Stimulated activated naive CD8-positive, alpha-beta T cell treated with anti-CD3 and anti-CD28 coated beads, Interleukin-15, Interleukin-2, amounts not matched to agents 100 ng/mL and 50 ng/mL, for 24 hours (primary cell): ENCODE data around the gene CNEP1R1.
A peak's percentile ranks its signal among the peaks of the same experiment; 100 is the strongest.

Source experiments
- H3K27ac Mint-ChIP-seq: one replicate; pipeline ENCODE4 v1.8.0; 2021; ENCODE audit warnings: mild to moderate bottlenecking, mixed read lengths
- H3K27me3 Mint-ChIP-seq: one replicate; pipeline ENCODE4 v1.8.0; 2021; ENCODE audit warnings: mixed read lengths
- H3K36me3 Mint-ChIP-seq: one replicate; pipeline ENCODE4 v1.8.0; 2021; ENCODE audit warnings: low read depth, mixed read lengths
- H3K4me1 Mint-ChIP-seq: one replicate; pipeline ENCODE4 v1.8.0; 2021; ENCODE audit warnings: low read depth, mixed read lengths
- H3K4me3 Mint-ChIP-seq: one replicate; pipeline ENCODE4 v1.8.0; 2021; ENCODE audit warnings: mild to moderate bottlenecking, mixed read lengths
- H3K9me3 Mint-ChIP-seq: one replicate; pipeline ENCODE4 v1.8.0; 2021; ENCODE audit warnings: mixed read lengths

Gene CNEP1R1

GRCh38 chr16:50024684-50025536 lies at the start of gene CNEP1R1:
TSS of gene CNEP1R1 (plus strand) at chr16:50025225. CDS start at chr16:50025316, 91 bp downstream.
- Mint-ChIP-seq H3K9me3 (no peaks in the 10 kb centered on the region), H3K27me3 (no peaks in the 10 kb centered on the region), H3K27ac (peak within 1 kb of the TSS; percentile 81), H3K4me1 (peaks cover 24% of the 10 kb centered on the region), H3K4me3 (peak within 1 kb of the TSS; percentile 93), H3K36me3 (no peaks in the 10 kb centered on the region)

- H3K27ac Mint-ChIP-seq, result no peak overlapping the region
- H3K36me3 Mint-ChIP-seq, result no peaks in the 10 kb centered on the region
- H3K27me3 Mint-ChIP-seq, result peaks cover 3% of the 10 kb centered on the region
- H3K4me1 Mint-ChIP-seq, result no peaks in the 10 kb centered on the region
- no peaks in the 10 kb centered on the region for H3K9me3 Mint-ChIP-seq
- no peak overlapping the region for H3K4me3 Mint-ChIP-seq
Measured at GRCh38 chr16:49977427-49977826, 47.6 kb upstream of the CNEP1R1 start.

- no peaks in the 10 kb centered on the region for H3K36me3 Mint-ChIP-seq
- H3K9me3 Mint-ChIP-seq, result no peaks in the 10 kb centered on the region
- no peaks in the 10 kb centered on the region for H3K27me3 Mint-ChIP-seq
- H3K4me1 Mint-ChIP-seq, result no peaks in the 10 kb centered on the region
- no peak overlapping the region for H3K4me3 Mint-ChIP-seq
- H3K27ac Mint-ChIP-seq, result no peak overlapping the region
Measured at GRCh38 chr16:49978569-49979326, 46.3 kb upstream of the CNEP1R1 start.

GRCh38 chr16:49980166-49980565 lies 44.9 kb upstream of the CNEP1R1 start:
- Mint-ChIP-seq H3K27me3 (no peaks in the 10 kb centered on the region), H3K36me3 (no peaks in the 10 kb centered on the region), H3K9me3 (no peaks in the 10 kb centered on the region), H3K4me1 (no peaks in the 10 kb centered on the region), H3K27ac (no peak overlapping the region), H3K4me3 (no peak overlapping the region)

- Mint-ChIP-seq H3K27me3 (no peaks in the 10 kb centered on the region), H3K4me3 (no peak overlapping the region), H3K36me3 (no peaks in the 10 kb centered on the region)
Measured at GRCh38 chr16:49986351-49987124, 38.5 kb upstream of the CNEP1R1 start.

GRCh38 chr16:49987381-49987780 lies 37.6 kb upstream of the CNEP1R1 start:
- Mint-ChIP-seq H3K27ac (no peak overlapping the region), H3K4me1 (peaks cover 4% of the 10 kb centered on the region), H3K27me3 (no peaks in the 10 kb centered on the region), H3K4me3 (no peak overlapping the region), H3K9me3 (no peaks in the 10 kb centered on the region), H3K36me3 (no peaks in the 10 kb centered on the region)

More at GRCh38 chr16:49986351-49987124, 38.5 kb upstream of the CNEP1R1 start:
- Mint-ChIP-seq H3K9me3 (no peaks in the 10 kb centered on the region), H3K27ac (no peak overlapping the region), H3K4me1 (peaks cover 4% of the 10 kb centered on the region)

- no peak overlapping the region for H3K27ac Mint-ChIP-seq
- no peaks in the 10 kb centered on the region for H3K36me3 Mint-ChIP-seq
- H3K4me1 Mint-ChIP-seq, result peaks cover 4% of the 10 kb centered on the region
Measured at GRCh38 chr16:49992825-49993224, 32.2 kb upstream of the CNEP1R1 start.

GRCh38 chr16:49993579-49993978 lies 31.4 kb upstream of the CNEP1R1 start:
- H3K9me3 Mint-ChIP-seq, result no peaks in the 10 kb centered on the region
- H3K4me3 Mint-ChIP-seq, result no peak overlapping the region
- peaks cover 12% of the 10 kb centered on the region for H3K27me3 Mint-ChIP-seq
- no peaks in the 10 kb centered on the region for H3K36me3 Mint-ChIP-seq
- H3K27ac Mint-ChIP-seq, result no peak overlapping the region
- no peaks in the 10 kb centered on the region for H3K4me1 Mint-ChIP-seq

More at GRCh38 chr16:49992825-49993224, 32.2 kb upstream of the CNEP1R1 start:
- H3K4me3 Mint-ChIP-seq, result no peak overlapping the region
- peaks cover 12% of the 10 kb centered on the region for H3K27me3 Mint-ChIP-seq
- no peaks in the 10 kb centered on the region for H3K9me3 Mint-ChIP-seq

GRCh38 chr16:49994006-49994405 lies 31.0 kb upstream of the CNEP1R1 start:
- Mint-ChIP-seq H3K4me1 (no peaks in the 10 kb centered on the region), H3K4me3 (no peak overlapping the region), H3K27ac (no peak overlapping the region)

GRCh38 chr16:49995720-49996119 lies 29.3 kb upstream of the CNEP1R1 start:
- H3K27me3 Mint-ChIP-seq, result peaks cover 16% of the 10 kb centered on the region
- H3K36me3 Mint-ChIP-seq, result no peaks in the 10 kb centered on the region
- H3K9me3 Mint-ChIP-seq, result no peaks in the 10 kb centered on the region
- no peak overlapping the region for H3K4me3 Mint-ChIP-seq
- H3K4me1 Mint-ChIP-seq, result no peaks in the 10 kb centered on the region
- no peak overlapping the region for H3K27ac Mint-ChIP-seq

More at GRCh38 chr16:49994006-49994405, 31.0 kb upstream of the CNEP1R1 start:
- Mint-ChIP-seq H3K36me3 (no peaks in the 10 kb centered on the region), H3K27me3 (peaks cover 12% of the 10 kb centered on the region), H3K9me3 (no peaks in the 10 kb centered on the region)

- no peak overlapping the region for H3K4me3 Mint-ChIP-seq
- H3K27ac Mint-ChIP-seq, result no peak overlapping the region
- no peaks in the 10 kb centered on the region for H3K36me3 Mint-ChIP-seq
- no peaks in the 10 kb centered on the region for H3K4me1 Mint-ChIP-seq
- H3K9me3 Mint-ChIP-seq, result no peaks in the 10 kb centered on the region
- H3K27me3 Mint-ChIP-seq, result peaks cover 19% of the 10 kb centered on the region
Measured at GRCh38 chr16:49997721-49998251, 27.2 kb upstream of the CNEP1R1 start.

GRCh38 chr16:49998991-49999390 lies 26.0 kb upstream of the CNEP1R1 start:
- Mint-ChIP-seq H3K27ac (no peak overlapping the region), H3K4me1 (no peaks in the 10 kb centered on the region), H3K27me3 (peaks cover 17% of the 10 kb centered on the region), H3K36me3 (no peaks in the 10 kb centered on the region), H3K9me3 (no peaks in the 10 kb centered on the region), H3K4me3 (no peak overlapping the region)

GRCh38 chr16:50001144-50001543 lies 23.9 kb upstream of the CNEP1R1 start:
- Mint-ChIP-seq H3K4me3 (no peak overlapping the region), H3K27ac (no peak overlapping the region), H3K9me3 (no peaks in the 10 kb centered on the region), H3K36me3 (no peaks in the 10 kb centered on the region), H3K4me1 (no peaks in the 10 kb centered on the region), H3K27me3 (peaks cover 26% of the 10 kb centered on the region)

- no peak overlapping the region for H3K27ac Mint-ChIP-seq
- no peaks in the 10 kb centered on the region for H3K9me3 Mint-ChIP-seq
- H3K27me3 Mint-ChIP-seq, result peaks cover 24% of the 10 kb centered on the region
Measured at GRCh38 chr16:50002190-50002589, 22.8 kb upstream of the CNEP1R1 start.

More at GRCh38 chr16:50002190-50002589, 22.8 kb upstream of the CNEP1R1 start:
- H3K4me1 Mint-ChIP-seq, result no peaks in the 10 kb centered on the region
- no peak overlapping the region for H3K4me3 Mint-ChIP-seq
- no peaks in the 10 kb centered on the region for H3K36me3 Mint-ChIP-seq
